ENCODE data around the gene ANXA11.

ANXA11 gene

DNA sequence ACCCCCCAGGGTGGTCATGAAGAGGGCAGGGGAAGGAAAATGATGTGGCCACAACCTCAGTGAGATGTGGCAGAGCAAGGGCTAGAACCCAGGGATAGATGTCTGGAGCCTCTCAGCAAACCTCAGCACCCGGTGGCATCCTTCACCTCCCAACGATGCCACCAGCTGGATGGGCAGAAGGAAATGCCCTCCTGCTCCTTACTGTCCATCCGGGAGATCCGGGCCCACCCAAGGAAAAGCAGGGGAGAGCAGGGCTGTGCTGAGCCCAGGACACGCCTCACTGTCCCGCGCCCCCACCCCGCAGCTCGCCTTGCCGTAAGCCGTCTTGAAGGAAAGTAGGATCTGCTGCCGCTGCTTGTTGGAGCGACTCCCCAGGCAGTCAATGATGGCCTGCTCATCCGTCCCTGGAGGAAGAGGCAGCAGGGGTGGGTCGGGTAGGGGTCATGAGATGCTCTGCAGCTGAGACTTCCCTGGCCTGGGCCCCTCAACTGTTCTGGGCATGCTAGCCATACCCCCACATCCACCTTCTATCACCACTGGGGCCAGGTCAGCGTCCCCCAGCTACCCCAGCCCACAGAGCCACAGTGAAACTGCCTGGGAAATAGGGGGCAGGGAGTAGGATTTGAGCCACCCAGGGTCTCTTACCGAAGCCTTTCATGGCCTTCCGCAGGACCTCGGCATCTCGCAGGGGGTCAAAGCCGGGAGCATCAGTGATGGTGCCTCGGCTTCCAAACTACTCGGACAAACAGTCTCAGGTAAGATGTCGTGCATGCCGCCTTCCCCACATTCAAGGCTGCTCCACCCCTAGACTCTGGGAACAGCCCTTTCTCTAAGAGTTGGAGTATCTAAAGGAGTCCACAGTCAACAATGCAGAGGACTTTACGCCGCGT, 38.5 kb downstream of the ANXA11 start:
- DNase-seq (ENCODE audit: low read depth in 2 of 2): no peak

DNA sequence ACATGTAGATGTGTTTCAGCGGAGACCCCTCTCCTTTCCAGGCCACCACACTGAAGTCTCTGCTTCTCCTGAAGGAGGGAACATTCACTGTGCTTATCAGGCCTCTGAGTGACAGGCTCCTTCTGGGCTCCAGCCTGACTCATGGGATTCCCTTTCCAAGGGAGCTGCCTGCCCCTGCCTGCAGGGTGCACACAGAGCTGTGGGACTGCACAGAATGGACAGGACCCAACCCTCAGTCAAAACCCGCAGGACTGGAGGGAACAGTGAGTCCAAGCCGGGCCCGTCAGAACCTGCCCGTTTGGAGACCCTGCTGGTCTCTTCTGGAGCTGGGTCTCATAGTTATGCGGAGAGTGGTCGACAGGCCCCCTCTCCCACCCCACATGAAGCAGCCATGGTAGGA, 40.2 kb downstream of the ANXA11 start:
- no peak for DNase-seq (ENCODE audit: low read depth in 2 of 2)

DNA sequence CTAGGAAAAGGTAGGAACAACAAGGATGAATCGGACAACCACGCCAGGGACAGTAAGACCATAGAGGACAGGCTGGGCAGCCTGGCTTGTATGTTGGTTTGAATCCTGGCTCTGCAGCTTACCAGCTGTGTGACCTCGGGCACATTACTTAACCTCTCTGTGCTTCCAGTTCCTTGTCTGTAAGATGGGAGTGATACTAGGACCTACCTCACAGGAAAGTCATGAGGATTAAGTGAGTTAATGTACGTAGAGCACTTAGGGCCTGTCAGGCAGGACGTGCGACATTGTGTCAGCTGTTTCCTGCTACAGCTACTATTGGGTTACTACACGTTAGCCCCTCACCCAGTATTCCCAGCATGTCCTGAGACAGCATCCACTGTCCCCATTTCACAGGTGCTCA, 40.7 kb downstream of the ANXA11 start:
- DNase-seq (ENCODE audit: low read depth in 2 of 2): no peak

DNA sequence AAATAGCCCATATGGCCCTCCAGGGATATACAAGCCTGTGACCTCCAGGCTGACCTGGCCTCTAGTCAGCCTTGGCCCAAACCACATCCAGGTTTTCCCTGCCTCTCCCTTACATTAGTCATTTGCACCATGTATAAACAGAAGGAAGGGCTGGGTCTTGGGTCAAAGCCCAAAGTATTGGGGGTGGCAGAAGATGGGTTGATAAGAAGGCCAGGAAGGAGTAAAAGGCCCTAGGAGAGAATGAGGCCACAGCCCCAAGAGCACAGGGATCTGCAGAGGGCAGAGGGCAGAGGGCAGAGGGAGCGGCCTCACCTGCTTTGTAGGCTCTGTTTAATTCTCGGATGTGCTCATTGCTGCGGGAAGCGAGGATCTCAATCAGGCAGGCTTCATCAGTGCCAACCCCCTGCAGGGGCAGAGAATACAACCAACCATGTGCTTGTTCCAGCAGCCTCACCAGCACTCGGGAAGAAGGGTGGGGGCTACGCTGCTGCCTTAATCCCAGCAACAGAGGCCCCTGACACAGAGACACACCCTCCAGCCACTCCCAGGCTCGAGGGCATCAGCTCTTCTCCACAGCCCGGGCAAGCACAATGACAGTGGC, 41.5 kb downstream of the ANXA11 start:
- DNase-seq (ENCODE audit: low read depth in 2 of 2): no peak

DNA sequence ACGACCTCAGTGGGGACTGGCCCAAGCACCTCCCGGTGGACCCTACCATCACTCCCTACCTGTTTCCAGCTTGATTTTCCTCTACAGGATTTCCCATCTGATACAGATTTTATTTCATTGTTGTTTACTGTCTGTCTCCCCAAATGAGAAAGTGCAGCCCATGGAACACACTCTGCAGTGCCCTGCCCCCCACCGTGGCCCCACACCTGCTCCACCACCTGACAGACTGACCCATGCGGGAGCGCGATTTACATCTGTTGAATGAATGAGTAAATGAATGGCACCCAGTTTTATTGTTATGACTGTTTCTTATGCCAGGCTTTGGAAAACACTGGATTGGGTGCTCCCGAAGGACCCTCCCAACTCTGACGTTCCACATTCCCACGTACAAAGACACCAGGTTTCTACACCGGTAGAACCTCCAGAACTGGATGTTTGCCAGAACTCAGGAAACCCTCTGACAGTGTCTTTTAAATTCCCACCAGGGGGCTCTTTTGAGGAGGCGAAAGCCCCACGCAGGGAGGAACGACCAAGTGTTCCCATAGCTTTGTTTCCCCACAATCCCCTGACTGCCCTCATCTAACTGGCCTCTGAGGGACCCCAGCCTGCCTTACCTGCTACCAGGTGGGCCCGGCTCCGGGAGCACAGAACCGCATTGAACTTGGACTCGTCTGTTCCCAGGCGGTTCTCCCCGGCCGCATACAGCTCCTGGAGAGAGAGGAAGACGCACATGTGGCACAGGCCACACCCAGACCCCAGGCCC, 43.8 kb downstream of the ANXA11 start:
- DNase-seq (ENCODE audit: low read depth in 2 of 2): no peak

DNA sequence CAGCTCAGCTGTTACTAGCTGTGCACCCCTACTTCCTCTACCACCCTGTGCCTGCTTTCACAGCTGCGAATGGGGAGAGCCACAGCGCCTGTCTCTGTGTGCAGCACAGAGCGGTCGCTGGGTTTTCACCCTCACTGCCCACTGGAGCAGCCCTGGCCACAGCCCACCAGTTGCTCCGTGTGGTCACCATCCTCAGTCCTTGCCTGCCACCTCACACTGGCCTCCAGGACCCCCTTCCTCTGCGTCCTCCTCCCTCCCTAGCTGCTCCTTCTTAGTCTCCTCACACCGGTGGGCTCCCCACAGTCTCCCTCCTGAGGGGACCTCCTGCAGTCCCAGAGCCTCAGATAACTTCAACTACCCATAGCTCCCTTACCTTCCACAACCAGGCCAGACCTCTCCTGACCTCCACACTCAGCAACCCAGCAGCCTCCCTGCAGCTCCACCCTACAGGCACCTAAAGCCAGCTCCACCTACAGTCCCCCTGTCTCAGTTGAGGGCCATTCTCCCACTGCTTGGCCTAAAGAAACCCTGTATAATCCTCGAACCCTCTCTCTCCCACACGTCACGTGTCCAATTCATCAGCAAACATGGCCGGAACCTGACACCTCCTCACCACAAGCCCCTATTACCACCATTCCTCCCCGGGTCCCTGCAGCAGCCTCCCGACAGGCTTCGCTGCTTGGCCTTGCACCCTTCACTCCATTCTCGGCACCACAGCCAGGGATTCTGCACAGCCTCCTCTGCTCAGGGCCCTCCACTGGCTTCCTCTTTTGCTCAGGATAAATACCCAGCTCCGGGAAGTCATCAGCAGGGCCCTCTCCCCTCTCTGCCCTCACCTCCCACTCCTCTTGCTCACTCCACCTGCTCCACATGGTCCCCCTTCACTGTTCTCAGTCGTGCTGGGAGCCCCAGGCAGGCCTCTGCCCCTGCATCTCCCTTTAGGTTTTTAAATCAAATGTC, 44.7 kb downstream of the ANXA11 start:
- DNase-seq (ENCODE audit: low read depth in 2 of 2): no peak

DNA sequence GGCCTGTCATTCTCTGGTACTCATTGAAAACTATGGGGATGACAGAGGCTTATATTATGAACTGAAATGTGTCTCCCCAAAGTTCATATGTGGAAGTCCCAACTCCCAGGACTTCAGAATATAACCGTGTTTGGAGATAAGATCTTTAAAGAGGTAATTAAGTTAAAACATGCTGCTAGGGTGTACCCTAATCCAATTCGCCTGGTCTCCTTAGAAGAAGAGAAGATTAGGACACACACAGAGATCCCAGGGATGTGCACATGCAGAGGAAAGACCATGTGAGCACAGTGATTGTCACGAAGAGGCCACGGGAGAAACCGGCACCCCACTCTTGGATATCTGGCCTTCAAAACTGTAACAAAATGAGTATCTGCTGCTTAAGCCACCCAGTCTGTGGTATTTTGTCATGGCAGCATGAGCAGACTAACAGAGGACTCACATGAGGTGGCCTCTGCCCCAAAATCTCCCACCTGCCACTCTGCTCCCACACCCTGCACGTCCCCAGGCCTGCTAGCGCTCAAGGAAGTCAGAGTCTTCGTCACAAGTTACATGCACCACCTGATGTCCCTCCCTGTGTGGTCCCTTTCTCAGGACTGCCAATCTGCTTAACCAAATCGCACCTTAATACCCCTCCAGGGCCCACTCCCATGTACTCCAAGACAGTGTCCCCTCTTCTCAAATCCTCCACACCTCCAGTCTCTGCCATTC, 46.0 kb downstream of the ANXA11 start:
- DNase-seq (ENCODE audit: low read depth in 2 of 2): no peak

DNA sequence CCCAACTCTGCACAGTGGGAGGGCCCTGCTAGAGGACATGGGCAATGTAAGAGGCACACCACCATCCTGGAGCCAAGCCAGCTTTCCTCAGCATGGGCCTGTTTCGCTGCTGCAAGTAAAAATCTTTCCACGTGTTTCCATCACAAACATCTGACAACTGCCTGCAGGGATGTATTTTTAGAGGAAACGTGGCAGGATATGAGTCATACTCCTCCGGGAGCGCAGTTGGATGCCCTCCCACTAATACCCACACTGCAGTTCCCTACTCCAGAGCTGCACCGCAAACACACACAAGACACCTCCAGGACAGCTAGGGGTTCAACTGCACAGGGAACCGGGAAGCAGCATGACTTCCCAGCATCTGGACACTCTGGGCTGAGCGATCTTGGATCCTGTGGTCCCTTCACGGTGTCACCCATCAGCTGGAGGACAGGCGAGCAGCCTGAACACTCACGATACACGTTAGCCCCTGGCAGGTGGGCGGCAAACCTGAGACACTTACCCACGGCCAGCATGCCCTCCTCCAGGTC, 46.7 kb downstream of the ANXA11 start:
- no peak for DNase-seq (ENCODE audit: low read depth in 2 of 2)

DNA sequence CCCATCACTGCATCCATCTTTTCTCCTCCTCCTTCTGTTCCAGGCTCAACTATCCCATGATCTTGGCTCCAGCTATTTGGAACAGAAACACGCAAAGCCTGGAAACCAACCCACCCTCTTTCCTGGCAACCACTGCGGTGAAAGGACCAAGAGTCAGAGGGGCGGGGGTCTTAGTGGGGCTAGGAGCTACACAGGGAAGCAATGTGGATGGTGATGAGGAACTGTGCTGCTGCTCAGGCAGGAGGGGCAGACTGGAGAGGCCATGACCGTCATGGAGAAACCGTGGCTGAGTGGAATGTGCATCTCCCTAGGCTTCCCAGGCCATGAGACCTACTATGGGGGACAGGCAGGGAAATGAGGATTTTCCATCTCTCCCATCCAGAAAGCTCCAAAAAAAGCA, 47.2 kb downstream of the ANXA11 start:
- DNase-seq (ENCODE audit: low read depth in 2 of 2): no peak

DNA sequence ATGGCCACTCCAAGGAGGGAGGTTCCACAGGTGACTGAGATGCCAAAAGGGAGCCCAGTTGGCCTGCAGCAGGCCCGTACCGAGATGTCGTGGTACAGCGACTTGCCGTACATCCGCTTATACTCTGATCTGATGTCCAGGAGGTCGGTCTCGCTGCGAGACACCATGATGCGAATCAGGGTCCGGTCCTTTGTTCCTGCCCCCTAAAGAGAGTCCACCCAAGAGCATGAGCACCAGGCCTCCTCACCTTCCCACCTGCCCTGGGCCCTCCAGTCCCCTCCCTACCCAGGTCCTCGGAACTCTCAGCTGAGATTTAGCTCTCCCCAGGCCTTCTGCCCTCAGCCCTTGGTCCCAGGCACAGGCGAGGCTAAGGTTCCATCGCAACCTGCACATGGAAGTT, 47.8 kb downstream of the ANXA11 start:
- DNase-seq (ENCODE audit: low read depth in 2 of 2): no peak

DNA sequence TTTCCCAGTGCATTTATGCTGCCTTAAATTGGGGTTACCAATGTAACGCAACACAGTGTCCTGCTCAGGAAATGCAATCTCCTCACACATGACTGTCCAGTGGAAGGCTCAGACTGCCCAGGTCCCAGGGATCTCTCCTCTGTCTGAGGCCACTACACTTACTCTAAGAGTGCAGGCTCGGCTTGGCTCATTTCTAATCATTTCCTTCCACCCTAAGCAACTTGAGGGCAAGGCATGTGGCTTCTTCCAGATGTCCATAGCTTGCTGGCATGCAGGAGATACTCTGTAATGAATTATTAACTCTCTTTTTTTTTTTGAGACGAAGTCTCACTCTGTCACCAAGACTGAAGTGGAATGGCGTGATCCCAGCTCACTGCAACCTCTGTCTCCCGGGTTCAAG, 49.1 kb downstream of the ANXA11 start:
- DNase-seq (ENCODE audit: low read depth in 2 of 2): no peak

DNA sequence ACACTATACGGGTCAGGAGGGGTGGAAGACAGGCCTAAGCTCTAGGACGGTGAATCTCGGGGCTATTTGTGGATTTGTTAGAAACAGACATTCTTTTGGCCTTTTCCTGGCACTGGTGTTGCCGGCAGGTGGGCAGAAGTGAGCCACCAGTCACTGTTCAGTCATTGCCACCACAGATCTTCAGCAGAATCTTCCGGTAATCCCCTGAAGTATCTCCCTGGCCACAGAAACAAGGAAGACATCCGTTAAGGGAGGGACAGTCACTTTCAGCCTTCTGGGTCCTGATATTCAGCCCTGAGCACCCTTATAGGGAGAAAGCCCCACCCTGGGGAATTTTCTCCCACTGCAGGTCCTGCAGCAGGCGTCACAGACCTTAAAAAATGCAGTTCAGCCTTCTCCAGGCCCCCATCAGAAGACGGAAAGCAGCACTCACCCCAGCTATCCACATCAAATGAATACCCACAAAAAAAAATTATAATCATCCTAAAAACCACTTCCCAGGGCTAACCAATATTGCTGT, 49.6 kb downstream of the ANXA11 start:
- no peak for DNase-seq (ENCODE audit: low read depth in 2 of 2)

DNA sequence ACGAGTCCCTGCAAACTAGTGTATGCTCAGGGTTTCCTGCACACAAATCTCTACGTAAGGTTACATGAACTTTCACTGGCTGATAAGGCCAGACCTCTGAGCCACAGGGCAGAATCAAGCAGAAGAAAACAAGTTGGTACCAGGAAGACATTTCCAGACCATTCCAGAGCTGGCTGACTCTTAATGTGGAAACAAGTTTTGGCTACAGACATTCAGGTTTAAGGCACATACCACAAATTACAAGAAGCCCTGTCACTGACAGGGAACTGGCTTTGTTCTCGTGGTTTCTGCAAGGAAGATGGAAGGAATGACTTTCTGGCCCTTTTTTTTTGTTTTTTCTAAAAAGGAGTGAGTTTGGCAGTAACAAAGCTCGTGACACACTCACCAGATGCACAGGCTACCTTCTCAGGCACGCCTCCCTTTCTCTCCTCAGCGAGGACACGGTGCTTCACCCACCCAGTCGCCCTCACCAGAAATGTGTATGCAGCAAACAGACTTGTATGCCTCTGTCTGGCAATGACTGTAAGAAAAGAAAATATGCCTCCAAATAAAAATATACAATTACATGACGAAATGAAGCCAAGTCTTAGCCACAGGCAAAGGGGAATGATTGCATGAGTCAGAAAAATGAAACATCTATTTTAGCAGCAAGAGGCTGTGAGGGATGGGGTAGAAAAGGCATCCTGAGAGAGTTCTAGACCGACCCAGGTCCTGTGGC, 50.2 kb downstream of the ANXA11 start:
- DNase-seq (ENCODE audit: low read depth in 2 of 2): no peak

DNA sequence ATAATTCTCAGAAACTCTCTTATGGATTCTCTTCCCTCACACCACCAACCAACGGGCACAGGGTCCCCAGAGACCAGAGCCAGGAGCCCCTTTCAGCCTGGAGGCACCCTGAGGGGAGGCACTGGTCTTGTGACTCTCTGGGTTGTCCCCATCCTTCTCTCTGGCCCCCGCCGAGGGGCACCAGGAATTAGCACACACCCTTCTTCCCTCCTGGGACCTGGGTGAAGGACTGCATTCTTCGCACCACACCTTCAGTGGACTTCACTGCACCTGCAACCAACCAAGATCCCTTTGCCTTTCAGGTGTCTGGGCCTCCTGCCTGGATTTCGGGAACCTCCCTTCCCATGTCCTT, 50.7 kb downstream of the ANXA11 start:
- no peak for DNase-seq (ENCODE audit: low read depth in 2 of 2)

DNA sequence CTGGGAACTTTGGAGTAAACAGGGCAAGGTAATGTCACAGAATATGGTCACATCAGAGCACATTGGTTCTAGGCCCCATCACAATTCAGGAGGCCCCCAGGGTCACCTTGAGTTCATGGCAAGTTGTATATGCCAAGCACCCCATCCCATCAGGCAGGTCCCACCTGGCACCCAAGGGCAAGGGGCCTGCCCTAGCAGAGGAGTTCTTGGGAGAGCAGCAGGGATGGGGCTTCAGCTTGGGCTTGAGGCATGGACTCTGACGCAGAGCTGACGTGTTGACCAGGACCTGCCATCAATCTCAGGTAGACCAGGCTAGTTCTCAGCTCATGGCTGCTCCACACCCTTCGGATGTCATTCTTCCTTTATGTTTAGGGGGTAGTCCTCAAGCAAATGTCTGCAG, 51.9 kb downstream of the ANXA11 start:
- DNase-seq (ENCODE audit: low read depth in 2 of 2): no peak

DNA sequence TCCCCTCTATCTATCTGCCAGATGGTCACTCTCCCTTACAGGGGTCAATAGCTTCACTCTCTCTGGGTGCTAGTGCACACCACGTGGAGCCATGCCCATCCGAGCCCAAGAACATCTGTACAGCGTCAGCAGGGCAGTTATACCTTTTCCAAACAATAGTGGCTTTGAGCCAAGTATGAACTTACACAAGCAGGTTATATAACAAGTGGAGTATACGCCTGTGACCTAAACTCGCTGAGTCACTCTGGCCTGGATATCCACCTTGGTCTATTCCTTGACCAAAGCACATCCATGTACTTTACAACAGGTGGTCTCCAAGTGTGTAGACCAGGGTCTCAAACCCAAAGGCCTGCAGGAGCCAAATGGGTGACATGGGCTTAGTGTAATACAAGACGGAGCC, 52.5 kb downstream of the ANXA11 start:
- no peak for DNase-seq (ENCODE audit: low read depth in 2 of 2)

DNA sequence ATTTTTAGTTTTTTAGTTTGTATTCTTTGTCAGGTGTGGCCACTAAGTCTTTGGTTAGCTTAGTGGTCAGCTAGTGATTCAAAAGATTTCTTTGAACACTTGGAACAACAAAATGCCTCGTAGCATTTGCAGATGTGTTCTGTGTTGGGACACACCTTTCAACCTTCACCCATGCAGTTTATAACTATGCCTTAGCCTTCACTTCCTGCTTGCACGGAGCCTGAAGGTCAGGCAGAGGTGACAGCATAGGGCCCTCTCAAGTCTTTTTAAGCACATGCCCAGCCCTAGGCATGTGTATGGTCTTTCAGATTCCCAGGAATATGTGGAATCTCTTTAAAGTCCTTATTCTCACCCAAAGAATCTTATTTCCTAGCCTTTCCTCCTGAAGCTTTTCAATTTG, 55.2 kb downstream of the ANXA11 start:
- no peak for DNase-seq (ENCODE audit: low read depth in 2 of 2)

DNA sequence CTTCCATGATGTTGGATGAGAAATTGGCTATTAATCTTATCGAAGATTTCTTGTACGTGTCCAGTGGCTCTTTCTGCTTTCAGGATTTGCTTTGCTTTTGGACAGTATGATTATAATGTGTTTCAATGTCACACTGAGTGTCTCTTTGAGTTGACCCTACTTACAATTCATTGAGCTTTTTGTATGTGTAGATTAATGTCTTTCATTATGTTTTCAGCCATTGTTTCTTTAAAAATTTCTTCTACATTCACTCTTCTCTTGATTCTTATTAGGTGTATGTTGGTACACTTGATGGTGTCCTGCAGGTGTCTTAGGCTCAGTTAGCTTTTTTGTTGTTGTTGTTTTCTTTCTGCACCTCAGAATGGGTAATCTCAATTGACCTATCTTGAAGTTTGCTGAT, 56.2 kb downstream of the ANXA11 start:
- no peak for DNase-seq (ENCODE audit: low read depth in 2 of 2)

DNA sequence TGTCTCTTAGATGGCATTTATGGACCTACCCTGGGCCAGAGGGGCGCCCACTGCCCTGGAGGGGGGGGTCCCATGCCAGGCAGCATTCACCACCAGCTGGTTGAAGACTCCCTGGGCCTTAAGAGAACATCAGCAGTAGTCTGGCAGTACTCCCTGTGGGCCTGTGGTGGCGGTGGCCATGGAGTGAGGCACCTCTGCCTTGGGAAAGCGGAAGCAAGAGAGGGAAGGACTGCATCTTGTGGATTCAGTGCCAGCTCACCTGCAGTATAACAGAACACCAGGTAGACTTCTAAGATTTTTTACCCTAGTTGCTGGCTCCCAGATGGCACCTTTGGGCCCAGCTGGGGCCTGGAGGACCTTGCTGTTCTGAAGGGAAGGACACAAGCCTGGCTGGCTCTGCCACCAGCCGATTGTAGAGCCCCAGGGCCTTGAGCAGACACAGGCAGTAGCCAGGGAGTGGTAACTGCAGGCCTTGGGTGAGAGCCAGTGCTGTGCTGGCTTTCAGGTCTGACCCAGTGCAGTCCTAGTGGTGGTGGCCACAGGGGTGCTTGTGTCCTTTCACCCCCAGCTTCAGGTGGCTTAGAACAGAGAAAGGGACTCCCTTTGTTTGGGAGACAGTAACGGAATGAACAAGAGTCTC, 57.1 kb downstream of the ANXA11 start:
- no peak for DNase-seq (ENCODE audit: low read depth in 2 of 2)

Measured in activated CD4-positive, alpha-beta T cell treated with anti-CD3 and anti-CD28 coated beads for 24 hours (primary cell).